GM19467 (cell line): ENCODE data around the gene TNC.

Experiments
- ATAC-seq: cut with Tn5 transposase; IDR thresholded peaks from one replicate; pipeline ENCODE4 v1.9.1; 2021; ENCODE audit warnings: mild to moderate bottlenecking, moderate library complexity; ENCODE audit not compliant: unreplicated experiment

Gene TNC

DNA sequence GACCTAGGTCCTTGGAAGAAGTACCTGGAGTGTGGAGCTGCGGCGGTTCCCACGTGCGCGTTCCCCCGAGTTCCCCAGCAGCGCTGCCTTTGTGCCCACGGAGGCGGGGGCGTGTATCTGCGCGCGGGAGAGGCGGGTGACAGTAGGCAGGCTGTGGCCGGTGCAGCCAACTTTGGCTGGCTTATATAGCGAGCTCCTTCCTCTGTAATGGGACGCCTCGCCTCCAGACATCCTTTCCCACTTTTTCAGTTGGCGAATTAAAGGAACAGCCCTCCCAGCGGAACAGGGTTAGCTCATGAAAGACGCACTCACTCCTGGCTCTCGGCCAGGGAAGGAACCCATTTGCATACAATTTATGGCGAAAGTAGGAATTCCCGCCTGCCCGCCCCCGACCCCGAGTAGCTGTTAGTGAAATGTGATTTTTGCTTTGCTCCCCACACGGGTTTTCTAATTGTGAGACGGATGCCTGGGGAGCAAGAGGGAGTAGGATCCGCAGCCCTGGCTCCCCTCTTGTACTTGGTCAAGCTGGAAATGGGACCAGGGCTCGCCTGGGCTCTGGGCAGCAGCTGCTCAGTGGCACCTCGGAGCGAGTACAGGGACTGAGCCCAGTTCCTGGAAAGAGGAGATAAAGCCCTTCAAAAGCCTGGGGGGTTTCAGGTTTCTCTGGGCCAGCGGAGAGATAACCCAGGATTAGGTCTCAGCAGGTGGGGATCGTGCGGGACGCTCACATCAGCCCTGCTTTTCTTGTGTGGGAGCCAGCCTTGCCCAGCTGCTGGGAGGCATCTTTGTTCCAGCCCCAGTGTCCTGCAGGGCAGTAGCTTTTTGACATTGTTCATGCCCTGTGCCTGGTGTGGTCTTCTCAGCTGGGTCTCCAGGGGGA is at the start of gene TNC:
Gene TNC (minus strand): TSS at position 159 of the 880 bp plus-strand sequence. CDS start 27,139 bp downstream, outside the sequence.
- no peak for ATAC-seq

- ATAC-seq: no peak
These were observed 49.2 kb upstream of the TNC start for GRCh38 chr9:115167175-115167574.

- ATAC-seq: no peak
These were observed 47.3 kb upstream of the TNC start for GRCh38 chr9:115165233-115165632.

DNA sequence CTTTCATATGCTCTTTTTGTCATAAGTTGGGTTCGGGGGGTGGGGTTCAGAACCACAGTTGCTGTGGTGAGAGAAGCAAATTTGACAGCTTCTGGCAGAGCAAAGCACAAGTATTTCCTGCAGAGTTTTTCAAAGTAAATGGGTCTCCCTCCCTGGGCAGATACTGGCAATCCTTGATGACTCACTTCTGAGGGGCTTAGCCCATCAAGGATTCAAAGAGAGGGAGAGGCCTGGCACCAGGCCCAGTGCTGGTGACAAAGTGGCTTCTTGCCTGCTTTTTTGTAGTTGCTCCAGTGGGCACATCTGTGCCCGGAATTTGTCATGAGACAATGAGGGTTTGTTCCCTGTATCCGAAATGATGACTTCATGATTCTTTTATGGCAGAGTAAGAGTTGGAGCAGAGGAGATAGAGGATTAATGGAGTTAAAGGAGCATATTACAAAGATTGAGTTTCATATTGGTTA is 46.6 kb upstream of the TNC start:
- no peak for ATAC-seq

- no peak for ATAC-seq
These were observed 45.0 kb upstream of the TNC start for GRCh38 chr9:115162946-115163345.

DNA sequence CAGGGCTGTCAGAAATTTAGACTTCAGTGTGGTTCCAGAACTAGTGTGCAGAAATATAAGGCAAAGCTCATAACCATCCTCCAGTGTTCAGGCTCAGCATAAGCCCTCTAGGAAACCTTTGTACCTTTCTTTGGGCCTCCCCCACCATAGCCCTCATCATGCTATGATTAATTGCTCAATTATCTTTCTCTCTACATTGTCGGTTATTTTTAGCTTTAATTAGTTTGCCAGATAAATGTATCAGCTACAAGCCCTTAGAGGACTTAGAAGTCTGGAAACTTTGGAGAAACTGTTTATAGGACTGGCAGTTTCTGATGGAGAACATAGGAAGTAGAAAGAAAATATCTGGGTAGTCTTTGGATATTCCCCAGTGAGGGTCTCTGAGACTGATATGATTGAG is 43.5 kb upstream of the TNC start:
- no peak for ATAC-seq

DNA sequence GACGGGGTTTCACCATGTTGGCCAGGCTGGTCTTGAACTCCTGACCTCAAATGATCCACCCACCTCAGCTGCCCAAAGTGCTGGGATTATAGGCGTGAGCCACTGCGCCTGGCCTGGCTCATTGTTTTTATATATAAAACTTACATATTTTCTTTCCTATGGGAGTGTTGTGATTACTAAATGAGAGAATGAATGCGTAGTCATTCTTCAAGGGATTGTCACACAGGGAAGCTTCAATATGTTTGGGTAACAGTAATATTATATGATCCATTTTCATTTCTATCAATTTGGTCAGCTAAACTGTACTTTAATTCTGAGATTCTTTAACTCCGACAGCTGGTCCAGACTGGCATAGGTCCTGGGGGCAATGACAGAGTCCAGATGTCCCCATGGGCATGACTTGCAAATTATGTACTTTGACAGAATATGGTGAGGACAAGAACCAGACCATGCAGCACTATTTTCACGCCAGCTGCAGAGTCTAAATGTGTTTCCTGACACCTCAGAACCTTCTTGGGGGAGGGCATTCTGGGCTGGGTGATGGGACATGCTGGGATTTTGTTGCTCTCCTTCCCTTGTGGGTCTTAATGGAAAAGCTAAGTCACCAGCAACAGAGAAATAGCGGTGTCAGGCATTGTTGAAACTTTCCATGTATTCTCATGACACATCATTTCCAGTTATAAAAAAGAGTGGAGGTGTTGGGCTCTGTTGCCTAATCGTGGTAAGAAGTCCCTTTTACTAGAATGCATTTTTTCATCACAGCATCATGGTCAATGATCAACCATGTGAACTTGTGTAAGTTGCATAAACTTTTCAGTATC is 40.9 kb upstream of the TNC start:
- ATAC-seq: no peak

- no peak for ATAC-seq
These were observed 39.3 kb upstream of the TNC start for GRCh38 chr9:115157245-115157674.

GRCh38 chr9:115155037-115155436 is 37.1 kb upstream of the TNC start:
- ATAC-seq: no peak

GRCh38 chr9:115154617-115155016 is 36.7 kb upstream of the TNC start:
- no peak for ATAC-seq

- no peak for ATAC-seq
These were observed 34.4 kb upstream of the TNC start for GRCh38 chr9:115152281-115152820.

- no peak for ATAC-seq
These were observed 30.8 kb upstream of the TNC start for GRCh38 chr9:115148721-115149120.

DNA sequence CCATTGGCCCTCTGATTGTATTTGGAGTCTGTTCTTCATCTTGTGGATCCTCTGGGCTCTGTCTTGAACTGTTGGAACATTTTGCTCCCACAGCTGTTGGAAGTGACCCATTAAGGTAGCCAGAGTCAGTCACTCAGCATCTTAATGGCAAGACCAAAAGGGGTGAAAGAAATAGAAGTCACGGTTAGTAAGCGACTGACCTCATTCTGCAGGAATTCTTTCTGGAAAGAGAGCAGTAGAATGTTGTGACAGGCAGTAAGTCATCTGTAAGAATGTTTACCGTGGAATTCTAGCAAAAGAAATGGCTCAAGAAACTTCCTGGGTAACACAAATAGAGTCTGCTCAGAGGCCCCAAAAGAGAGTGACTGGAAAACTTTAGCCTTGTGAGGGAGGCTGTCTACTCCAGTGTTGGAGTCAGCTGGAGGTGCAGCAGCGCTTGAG is 28.6 kb upstream of the TNC start:
- no peak for ATAC-seq

DNA sequence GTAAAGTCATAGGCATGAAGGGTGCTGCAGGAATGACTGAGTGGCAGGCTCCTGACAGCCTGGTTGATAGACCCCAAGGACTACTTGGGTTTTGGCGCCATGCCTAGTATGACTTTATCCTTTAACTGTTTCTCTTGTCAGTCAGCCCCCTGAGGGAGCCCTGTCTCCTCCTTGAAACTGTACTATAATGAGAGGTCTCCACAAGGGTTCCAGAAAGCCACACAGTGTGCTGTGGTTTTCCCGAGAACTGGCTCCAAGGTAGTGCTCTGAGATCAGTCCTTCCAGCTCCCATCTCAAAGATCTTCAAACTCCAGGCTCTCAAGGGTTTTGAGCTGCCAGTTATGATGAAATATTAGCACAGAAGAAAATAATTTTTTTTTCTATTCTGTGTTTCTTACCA is 26.7 kb upstream of the TNC start:
- no peak for ATAC-seq

- no peak for ATAC-seq
These were observed 25.7 kb upstream of the TNC start for GRCh38 chr9:115143689-115144088.

- ATAC-seq: no peak
These were observed 24.7 kb upstream of the TNC start for GRCh38 chr9:115142517-115143270.

DNA sequence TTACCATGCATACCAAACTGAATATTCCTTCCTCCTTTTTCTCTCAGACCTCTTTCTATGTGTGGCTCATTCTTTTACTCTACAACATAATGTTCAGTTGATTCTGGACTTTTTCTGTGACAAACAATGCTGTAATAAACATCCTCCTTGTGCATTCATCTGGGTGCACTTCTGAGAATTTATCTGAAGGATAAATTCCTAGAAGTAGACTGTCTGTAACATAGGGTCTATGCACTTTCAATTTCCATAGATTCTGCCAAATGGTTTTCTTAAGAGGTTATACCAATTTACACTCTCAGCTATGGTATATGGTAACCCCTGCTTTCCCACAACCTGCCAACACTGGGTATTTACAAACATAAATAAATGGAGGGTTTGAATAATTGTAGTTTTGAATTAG is 24.1 kb upstream of the TNC start:
- ATAC-seq: no peak

DNA sequence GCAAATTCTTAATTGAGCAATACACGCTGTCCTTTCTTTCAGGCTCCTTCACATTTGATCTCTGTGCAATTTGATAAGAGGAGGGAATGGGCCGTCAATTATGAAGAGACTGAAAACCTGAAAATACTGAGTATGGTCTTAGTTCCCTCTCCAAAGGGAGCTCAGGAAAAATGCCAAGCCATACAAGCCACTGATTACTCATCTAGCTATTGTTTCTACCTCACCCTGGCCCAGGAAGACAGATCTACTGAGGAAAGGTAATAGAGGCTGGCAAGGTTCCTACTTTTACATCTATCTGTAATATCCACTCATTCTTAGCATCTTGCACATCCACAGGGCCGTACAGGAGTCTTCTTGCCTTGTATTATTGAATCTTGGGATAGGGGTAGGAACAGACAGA is 23.7 kb upstream of the TNC start:
- ATAC-seq: no peak

- no peak for ATAC-seq
These were observed 20.2 kb upstream of the TNC start for GRCh38 chr9:115138151-115138550.

- ATAC-seq: no peak
These were observed 19.6 kb upstream of the TNC start for GRCh38 chr9:115137526-115137925.
